Astrocyte (in vitro differentiated cells and primary cell): Measurements from ENCODE around the gene ARHGAP6. TPM values are rescaled to one million over a fixed set of nuclear protein-coding genes. Genes with fewer than 3 reads are reported as not detected.

Source experiments
- DNase-seq: peaks from one replicate; pipeline ENCODE4 v3.0.0-alpha.2; 2010; ENCODE audit warnings: low read depth
- FAIRE-seq: peaks from 2 replicates; lab custom pipeline; 2011; peaks lifted over from hg19 to GRCh38; lab: Jason Lieb, UNC
- H2AFZ ChIP-seq: 2 replicates; pipeline ENCODE4 v1.6.0; 2012; ENCODE audit warnings: low read depth, low read length, inconsistent platforms
- H3K27ac ChIP-seq: 2 replicates; pipeline ENCODE4 v1.5.1; 2011; ENCODE audit warnings: low read depth, low read length, inconsistent platforms
- H3K27me3 ChIP-seq: 2 replicates; pipeline ENCODE4 v1.6.0; 2011; ENCODE audit warnings: low read length, inconsistent platforms; ENCODE audit not compliant: insufficient read depth
- H3K36me3 ChIP-seq: 2 replicates; pipeline ENCODE4 v1.5.1; 2011; ENCODE audit warnings: low read length, inconsistent platforms; ENCODE audit not compliant: insufficient read depth
- H3K4me1 ChIP-seq: 2 replicates; pipeline ENCODE4 v1.5.1; 2011; ENCODE audit warnings: low read length, inconsistent platforms; ENCODE audit not compliant: insufficient read depth
- H3K4me2 ChIP-seq: 2 replicates; pipeline ENCODE4 v1.6.0; 2012; ENCODE audit warnings: low read length, inconsistent platforms
- H3K4me3 ChIP-seq: 2 replicates; pipeline ENCODE4 v1.5.1; 2011; ENCODE audit warnings: low read depth, mild to moderate bottlenecking, low read length, inconsistent platforms; ENCODE audit not compliant: insufficient read depth
- H3K79me2 ChIP-seq: 2 replicates; pipeline ENCODE4 v1.6.0; 2012; ENCODE audit warnings: mild to moderate bottlenecking, low read length, inconsistent platforms; ENCODE audit not compliant: insufficient read depth
- H3K9ac ChIP-seq: 2 replicates; pipeline ENCODE4 v1.6.0; 2012; ENCODE audit warnings: mild to moderate bottlenecking, low read length, inconsistent platforms
- H3K9me3 ChIP-seq: 2 replicates; pipeline ENCODE4 v1.5.1; 2012; ENCODE audit warnings: low read depth, mild to moderate bottlenecking, low read length, inconsistent platforms; ENCODE audit not compliant: insufficient read depth
- H4K20me1 ChIP-seq: 2 replicates; pipeline ENCODE4 v1.6.0; 2012; ENCODE audit warnings: low read length, inconsistent platforms; ENCODE audit not compliant: insufficient read depth
- H3K27ac Mint-ChIP-seq: one replicate; pipeline ENCODE4 v1.8.0; 2021; ENCODE audit warnings: mild to moderate bottlenecking, mixed read lengths; ENCODE audit not compliant: unreplicated experiment
- H3K27me3 Mint-ChIP-seq: one replicate; pipeline ENCODE4 v1.8.0; 2021; ENCODE audit warnings: low read depth, mixed read lengths; ENCODE audit not compliant: unreplicated experiment
- H3K36me3 Mint-ChIP-seq: one replicate; pipeline ENCODE4 v1.8.0; 2021; ENCODE audit warnings: low read depth, mixed read lengths; ENCODE audit not compliant: unreplicated experiment
- H3K4me1 Mint-ChIP-seq: one replicate; pipeline ENCODE4 v1.8.0; 2021; ENCODE audit warnings: low read depth, mixed read lengths; ENCODE audit not compliant: unreplicated experiment
- H3K4me3 Mint-ChIP-seq: one replicate; pipeline ENCODE4 v1.8.0; 2021; ENCODE audit warnings: mild to moderate bottlenecking, moderate library complexity, mixed read lengths; ENCODE audit not compliant: unreplicated experiment
- H3K9me3 Mint-ChIP-seq: one replicate; pipeline ENCODE4 v1.8.0; 2021; ENCODE audit warnings: mild to moderate bottlenecking, mixed read lengths; ENCODE audit not compliant: unreplicated experiment
- CTCF ChIP-seq: IDR thresholded peaks from 2 replicates; pipeline ENCODE4 v1.5.1; 2011; ENCODE audit warnings: low read depth, mild to moderate bottlenecking, inconsistent platforms, low read length, moderate library complexity; ENCODE audit not compliant: insufficient read depth
- EZH2 ChIP-seq: IDR thresholded peaks from 2 replicates; pipeline ENCODE4 v1.6.1; 2012; ENCODE audit warnings: mild to moderate bottlenecking, low read length, inconsistent platforms; ENCODE audit not compliant: insufficient read depth
- total RNA-seq: library from RNA; stranded (reverse); gene quantifications from 2 replicates; pipeline ENCODE4 v1.2.1, GENCODE V29; 2021

Gene ARHGAP6
- total RNA-seq, 1 donor from 2014 or later: 0.30 TPM

- Histone ChIP-seq H3K4me3 (no peak overlapping the region), H2AFZ (no peak overlapping the region), H3K9me3 (no peaks in the 10 kb centered on the region), H3K9ac (no peak overlapping the region), H3K27ac (no peak overlapping the region), H3K36me3 (no peaks in the 10 kb centered on the region), H4K20me1 (no peaks in the 10 kb centered on the region), H3K27me3 (no peaks in the 10 kb centered on the region), H3K4me1 (no peaks in the 10 kb centered on the region), H3K79me2 (no peaks in the 10 kb centered on the region), H3K4me2 (no peak overlapping the region)
- Mint-ChIP-seq H3K4me1 (no peaks in the 10 kb centered on the region), H3K27ac (no peak overlapping the region), H3K27me3 (no peaks in the 10 kb centered on the region), H3K36me3 (no peaks in the 10 kb centered on the region), H3K9me3 (no peaks in the 10 kb centered on the region), H3K4me3 (no peak overlapping the region)
- FAIRE-seq (no peak), DNase-seq (no peak)
- TF ChIP-seq EZH2 (no peak), CTCF (no peak)
Measured at GRCh38 chrX:11287505-11287904, 378.2 kb downstream of the ARHGAP6 start.

GRCh38 chrX:11285651-11286050 lies 380.1 kb downstream of the ARHGAP6 start:
- Mint-ChIP-seq H3K4me3 (no peak overlapping the region), H3K9me3 (no peaks in the 10 kb centered on the region)
- no peak overlapping the region for H3K4me3 ChIP-seq

More at GRCh38 chrX:11285651-11286050, 380.1 kb downstream of the ARHGAP6 start:
- Histone ChIP-seq H3K4me2 (no peak overlapping the region), H3K79me2 (no peaks in the 10 kb centered on the region), H3K9ac (no peak overlapping the region), H3K27ac (no peak overlapping the region), H3K36me3 (no peaks in the 10 kb centered on the region), H4K20me1 (no peaks in the 10 kb centered on the region), H3K27me3 (no peaks in the 10 kb centered on the region), H3K4me1 (no peaks in the 10 kb centered on the region), H3K9me3 (no peaks in the 10 kb centered on the region), H2AFZ (no peak overlapping the region)
- Mint-ChIP-seq H3K36me3 (no peaks in the 10 kb centered on the region), H3K4me1 (no peaks in the 10 kb centered on the region), H3K27ac (no peak overlapping the region), H3K27me3 (no peaks in the 10 kb centered on the region)
- DNase-seq (no peak), FAIRE-seq (no peak)
- TF ChIP-seq EZH2 (no peak), CTCF (no peak)
